H1 (cell line): ENCODE measurements around the gene INPP4A. TPM values are rescaled to one million over a fixed set of nuclear protein-coding genes. Genes with fewer than 3 reads are reported as not detected.

Source experiments
- CTCF ChIA-PET: fragments of 300-600 bp; sonication (Branson Sonifier 250); formaldehyde crosslinking; loops from one replicate; lab custom pipeline; 2021; ENCODE audit not compliant: partially characterized antibody; lab: Charles Lee
- POLR2A ChIA-PET: fragments of 300-600 bp; sonication (Branson Sonifier 250); formaldehyde crosslinking; loops from one replicate; lab custom pipeline; 2021; ENCODE audit warnings: inconsistent platforms; ENCODE audit not compliant: partially characterized antibody; lab: Charles Lee
- DNase-seq, 2 experiments: peaks; one replicate each; pipeline versions ENCODE4 v3.0.0 to v3.0.0-alpha.2; 2010 to 2022; ENCODE audit warnings: low spot score in 2 of 2, low read depth in 1 of 2, mixed read lengths in 1 of 2
- FAIRE-seq: peaks from 2 replicates; lab custom pipeline; 2011; peaks lifted over from hg19 to GRCh38; lab: Jason Lieb, UNC
- H2AFZ ChIP-seq: 2 replicates; pipeline ENCODE4 v1.8.1; 2012; ENCODE audit warnings: low read length, inconsistent platforms
- H2AK5ac ChIP-seq: 2 replicates; pipeline ENCODE4 v1.6.1; 2013; ENCODE audit warnings: low read depth, low read length
- H2BK120ac ChIP-seq: replicated peaks from 2 replicates; pipeline ENCODE3; 2013; ENCODE audit warnings: low read depth, low read length, inconsistent platforms
- H2BK12ac ChIP-seq: 2 replicates; pipeline ENCODE4 v1.6.1; 2013; ENCODE audit warnings: low read depth, low read length
- H2BK15ac ChIP-seq: 2 replicates; pipeline ENCODE4 v1.6.1; 2013; ENCODE audit warnings: low read length
- H2BK20ac ChIP-seq: 2 replicates; pipeline ENCODE4 v1.6.1; 2013; ENCODE audit warnings: low read length
- H2BK5ac ChIP-seq: 2 replicates; pipeline ENCODE4 v1.6.1; 2013; ENCODE audit warnings: low read depth, low read length
- H3K14ac ChIP-seq: 2 replicates; pipeline ENCODE4 v1.6.1; 2013; ENCODE audit warnings: inconsistent platforms; ENCODE audit not compliant: insufficient read length
- H3K18ac ChIP-seq: 2 replicates; pipeline ENCODE4 v1.6.1; 2013; ENCODE audit warnings: low read length; ENCODE audit errors: extremely low read depth
- H3K23ac ChIP-seq: 2 replicates; pipeline ENCODE4 v1.6.1; 2013; ENCODE audit warnings: inconsistent platforms; ENCODE audit not compliant: insufficient read length
- H3K23me2 ChIP-seq: 2 replicates; pipeline ENCODE4 v1.6.1; 2013; ENCODE audit warnings: low read depth, low read length
- H3K27ac ChIP-seq: 2 replicates; pipeline ENCODE4 v1.6.1; 2011; ENCODE audit warnings: low read depth, low read length, inconsistent platforms
- H3K27me3 ChIP-seq, 4 experiments: replicated peaks in 1 of 4; 1 replicate in 1 of 4; 2 replicates in 3 of 4; pipeline versions ENCODE4 v1.6.1 to v1.8.1; 2011 to 2013; ENCODE audit warnings: low read length in 3 of 4, mild to moderate bottlenecking in 3 of 4, inconsistent platforms in 2 of 4, mixed read lengths in 2 of 4, moderate library complexity in 1 of 4; ENCODE audit not compliant: control insufficient read depth in 3 of 4, insufficient read depth in 3 of 4; ENCODE audit errors: extremely low read depth in 1 of 4
- H3K36me3 ChIP-seq, 4 experiments: 2 replicates each; pipeline versions ENCODE4 v1.6.1 to v1.8.1; 2011 to 2013; ENCODE audit warnings: mild to moderate bottlenecking in 4 of 4, low read length in 3 of 4, moderate library complexity in 2 of 4, control low read depth in 1 of 4, inconsistent platforms in 1 of 4; ENCODE audit not compliant: insufficient read depth in 4 of 4, control insufficient read depth in 2 of 4
- H3K4ac ChIP-seq: replicated peaks from 2 replicates; pipeline ENCODE3; 2013; ENCODE audit warnings: low read length, low read depth, mixed read lengths, inconsistent platforms; ENCODE audit not compliant: insufficient read length
- H3K4me1 ChIP-seq, 4 experiments: replicated peaks in 1 of 4; 1 replicate in 1 of 4; 2 replicates in 3 of 4; pipeline versions ENCODE4 v1.6.1 to v1.8.1; 2011 to 2013; ENCODE audit warnings: low read length in 3 of 4, inconsistent platforms in 2 of 4, mixed read lengths in 1 of 4; ENCODE audit not compliant: insufficient read depth in 4 of 4, control insufficient read depth in 3 of 4
- H3K4me2 ChIP-seq, 2 experiments: 2 replicates each; pipeline versions ENCODE4 v1.6.1 to v1.8.1; 2011 to 2013; ENCODE audit warnings: low read depth in 2 of 2, low read length in 2 of 2, control low read depth in 1 of 2, inconsistent platforms in 1 of 2, mild to moderate bottlenecking in 1 of 2; ENCODE audit not compliant: insufficient read depth in 1 of 2
- H3K4me3 ChIP-seq, 4 experiments: fragments of 200-600, 300-600 bp in 1 of 4; sonication (generic), shearing (Covaris generic), sonication (Bioruptor Twin) in 1 of 4; 2 replicates each; pipeline versions ENCODE4 v1.5.1 to v1.8.1; 2011 to 2016; ENCODE audit warnings: low read length in 4 of 4, low read depth in 3 of 4, control low read depth in 2 of 4, inconsistent platforms in 2 of 4, mild to moderate bottlenecking in 2 of 4, mixed read lengths in 1 of 4, moderate library complexity in 1 of 4; ENCODE audit not compliant: insufficient read depth in 2 of 4; ENCODE audit errors: extremely low read depth in 1 of 4
- H3K56ac ChIP-seq: replicated peaks from 2 replicates; pipeline ENCODE3; 2013; ENCODE audit warnings: low read depth, mild to moderate bottlenecking, mixed read lengths, low read length, inconsistent platforms; ENCODE audit not compliant: insufficient read length
- H3K79me1 ChIP-seq: 2 replicates; pipeline ENCODE4 v1.6.1; 2013; ENCODE audit warnings: low read depth, low read length, control low read depth
- H3K79me2 ChIP-seq, 2 experiments: 2 replicates each; pipeline versions ENCODE4 v1.6.1 to v1.8.1; 2012 to 2013; ENCODE audit warnings: low read length in 2 of 2, mild to moderate bottlenecking in 2 of 2, inconsistent platforms in 1 of 2; ENCODE audit not compliant: insufficient read depth in 2 of 2, control insufficient read depth in 1 of 2
- H3K9ac ChIP-seq, 4 experiments: replicated peaks in 1 of 4; 1 replicate in 1 of 4; 2 replicates in 3 of 4; pipeline versions ENCODE4 v1.6.1 to v1.8.1; 2011 to 2013; ENCODE audit warnings: low read depth in 3 of 4, low read length in 3 of 4, control low read depth in 2 of 4, mild to moderate bottlenecking in 2 of 4, moderate library complexity in 2 of 4, inconsistent platforms in 1 of 4; ENCODE audit errors: extremely low read depth in 1 of 4
- H3K9me3 ChIP-seq, 2 experiments: 2 replicates each; pipeline versions ENCODE4 v1.6.1 to v1.8.1; 2012 to 2013; ENCODE audit warnings: mild to moderate bottlenecking in 2 of 2, moderate library complexity in 2 of 2, control low read depth in 1 of 2, inconsistent platforms in 1 of 2, low read depth in 1 of 2, low read length in 1 of 2, mixed read lengths in 1 of 2; ENCODE audit not compliant: insufficient read depth in 2 of 2
- H4K20me1 ChIP-seq, 2 experiments: replicated peaks in 1 of 2; 2 replicates each; pipeline versions ENCODE3 to v1.8.1; 2011 to 2013; ENCODE audit warnings: inconsistent platforms in 2 of 2, low read length in 2 of 2, mild to moderate bottlenecking in 1 of 2; ENCODE audit not compliant: insufficient read depth in 2 of 2, control insufficient read depth in 1 of 2
- H4K5ac ChIP-seq: 2 replicates; pipeline ENCODE4 v1.6.1; 2013; ENCODE audit warnings: low read length, low read depth, mixed read lengths, inconsistent platforms; ENCODE audit not compliant: insufficient read length
- H4K8ac ChIP-seq: 2 replicates; pipeline ENCODE4 v1.8.0; 2013; ENCODE audit warnings: mild to moderate bottlenecking, moderate library complexity, low read length, inconsistent platforms; ENCODE audit not compliant: insufficient read depth; ENCODE audit errors: extremely low read depth
- H4K91ac ChIP-seq: replicated peaks from 2 replicates; pipeline ENCODE3; 2013; ENCODE audit warnings: low read length, mixed read lengths, inconsistent platforms; ENCODE audit not compliant: insufficient read length
- CHD1 ChIP-seq: IDR thresholded peaks from 2 replicates; pipeline ENCODE4 v1.6.1; 2012; ENCODE audit warnings: low read depth, low read length, improper control_type of control experiment
- HDAC2 ChIP-seq, 2 experiments: fragments of 300-600 bp in 1 of 2; sonication (generic) in 1 of 2; IDR thresholded peaks; 2 replicates each; pipeline ENCODE4 v1.6.1; 2011 to 2012; ENCODE audit warnings: low read depth in 2 of 2, low read length in 2 of 2, mild to moderate bottlenecking in 2 of 2, moderate library complexity in 2 of 2, borderline replicate concordance in 1 of 2, inconsistent platforms in 1 of 2
- NANOG ChIP-seq: IDR thresholded peaks from 2 replicates; pipeline ENCODE4 v1.6.1; 2011; ENCODE audit warnings: low read length, low read depth, mild to moderate bottlenecking, inconsistent platforms; ENCODE audit not compliant: insufficient read depth, poor library complexity, severe bottlenecking
- POU5F1 ChIP-seq: IDR thresholded peaks from 2 replicates; pipeline ENCODE4 v1.6.1; 2011; ENCODE audit warnings: low read depth, mild to moderate bottlenecking, low read length, moderate library complexity
- SAP30 ChIP-seq: fragments of 300-600 bp; sonication (generic); IDR thresholded peaks from 2 replicates; pipeline ENCODE4 v1.7.1; 2012; ENCODE audit warnings: low read length, moderate library complexity, mild to moderate bottlenecking, inconsistent platforms; ENCODE audit not compliant: insufficient read depth, insufficient replicate concordance
- SIN3A ChIP-seq, 2 experiments: IDR thresholded peaks in 1 of 2; conservative IDR thresholded peaks in 1 of 2; 2 replicates each; pipeline ENCODE4 v1.6.1; 2011 to 2012; ENCODE audit warnings: low read length in 2 of 2, improper control_type of control experiment in 1 of 2, low read depth in 1 of 2, mild to moderate bottlenecking in 1 of 2
- SIX5 ChIP-seq: IDR thresholded peaks from 2 replicates; pipeline ENCODE4 v1.6.1; 2011; ENCODE audit warnings: mild to moderate bottlenecking, low read depth, low read length
- TAF7 ChIP-seq: optimal IDR thresholded peaks from 2 replicates; pipeline ENCODE3; 2011; ENCODE audit warnings: low read depth, mild to moderate bottlenecking, inconsistent platforms, low read length, moderate library complexity, borderline replicate concordance
- TBP ChIP-seq: IDR thresholded peaks from 2 replicates; pipeline ENCODE4 v1.6.1; 2011; ENCODE audit warnings: low read depth, low read length, improper control_type of control experiment
- YY1 ChIP-seq: IDR thresholded peaks from 2 replicates; pipeline ENCODE4 v1.6.1; 2011; ENCODE audit warnings: low read depth, mild to moderate bottlenecking, low read length
- WGBS, 2 experiments: shearing (Covaris generic) in 1 of 2; methylation state at CpG; one replicate each; pipeline versions ENCODE4 v1.1.6 to v1.1.7; 2013 to 2015; ENCODE audit warnings: low lambda C conversion rate in 2 of 2, mixed read lengths in 2 of 2, inconsistent platforms in 1 of 2, low coverage in 1 of 2, missing lambda C conversion rate in 1 of 2; ENCODE audit not compliant: insufficient replicate concordance in 2 of 2, insufficient coverage in 1 of 2, insufficient read length in 1 of 2; ENCODE audit errors: extremely low coverage in 1 of 2, missing lambda C conversion rate in 1 of 2; 5-methylcytosine and 5-hydroxymethylcytosine counted together
- polyA plus RNA-seq, 7 experiments: library from polyadenylated mRNA; depleted of rRNA in 3 of 7; stranded (reverse) in 5 of 7; unstranded in 2 of 7; fragments of >200 nt in 5 of 7; fragments of 200-250 nt in 2 of 7; gene quantifications; 1 replicate in 5 of 7; 2 replicates in 1 of 7; 4 replicates in 1 of 7; pipeline versions ENCODE4 v1.2.1 to v1.2.3, GENCODE V29; 2011 to 2013; ENCODE audit warnings: missing spikeins in 2 of 7, mixed read lengths in 2 of 7
- total RNA-seq: library from RNA; stranded (reverse); fragmentation: NEBNext Ultra II Directional; extraction: Animal tissue kit (Norgen Biotek cat#: 25700); gene quantifications from 2 replicates; pipeline ENCODE4 v1.2.1, GENCODE V29; 2021
- TF ChIP-seq, protein P1 (sequence below): IDR thresholded peaks from 2 replicates; pipeline ENCODE4 v1.6.1; 2012; ENCODE audit warnings: low read length, inconsistent platforms

INPP4A gene
- total and polyA plus RNA-seq, 2 of the 8 experiments (the other 6 are each of a cell fraction or from before 2014, with no cell fraction given): 25.6 to 34.3 TPM

DNA sequence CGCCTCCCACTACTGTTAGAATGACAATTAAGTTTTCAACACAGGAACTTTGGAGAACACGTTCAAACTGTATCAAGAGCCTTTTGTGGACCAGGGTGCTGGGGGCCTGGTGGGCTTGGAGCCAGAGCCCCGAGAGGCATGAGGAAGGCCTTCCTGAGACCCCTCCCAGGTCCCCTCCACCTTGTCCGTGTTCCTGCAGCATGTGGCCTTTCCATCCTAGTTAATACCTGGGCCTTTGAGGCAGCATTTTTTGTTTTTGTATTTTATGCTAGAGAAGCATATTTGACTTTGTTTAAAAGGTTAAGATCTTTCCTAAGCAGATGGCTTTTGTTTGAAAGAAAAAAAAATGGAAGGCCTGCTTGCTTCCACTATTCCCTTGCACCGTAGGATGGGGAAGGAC is 68.0 kb downstream of the INPP4A start:
- Histone ChIP-seq H3K14ac (no peak overlapping the region), H3K4me1 (peaks cover 0 to 3% (median 2%) of the 10 kb centered on the region in 4 experiments; a peak in 4 of 7 replicates), H3K4ac (no peak overlapping the region), H3K18ac (no peak overlapping the region), H4K91ac (no peak overlapping the region), H3K23ac (no peak overlapping the region), H2BK120ac (no peak overlapping the region), H3K27ac (no peak overlapping the region), H3K56ac (no peak overlapping the region), H2AK5ac (no peak overlapping the region), H4K8ac (no peak overlapping the region), H3K4me3 (no peak overlapping the region), H2BK15ac (no peak overlapping the region), H4K5ac (no peak overlapping the region), H3K9ac (no peak overlapping the region), H4K20me1 (peaks cover 2 to 7% of the 10 kb centered on the region in 2 experiments), H3K9me3 (no peaks in the 10 kb centered on the region), H3K4me2 (no peak overlapping the region), H3K36me3 (no peaks in the 10 kb centered on the region; a peak in 1 of 8 replicates), H2BK5ac (no peak overlapping the region), H2BK12ac (no peak overlapping the region), H2AFZ (no peak overlapping the region), H3K79me2 (peaks cover 0 to 47% of the 10 kb centered on the region in 2 experiments; a peak in 2 of 4 replicates), H2BK20ac (no peak overlapping the region), H3K79me1 (peaks cover 10% of the 10 kb centered on the region), H3K27me3 (no peaks in the 10 kb centered on the region), H3K23me2 (peaks cover 2% of the 10 kb centered on the region; the same call in 1 of the 2 replicates)
- DNase-seq (no peak), FAIRE-seq (no peak)
- ChIA-PET POLR2A (no interaction called here), CTCF (interaction anchor here (1.2 to 1.3 kb wide), 2 partner anchors 24 to 25 kb away, joined by 3 to 4 read pairs; no protein-coding TSS in a partner anchor)
- WGBS, 2 experiments: 88% methylated on average over 5 of the region's 5 CpGs; no CpG with 5 or more reads in 1 of the 2 experiments
- TF ChIP-seq HDAC2 (IDR thresholded peaks at IDR 0.05; ENCODE audit: borderline replicate concordance in 1 of 2, low read depth in 2 of 2, low read length in 2 of 2) (no peak), TBP (no peak), SIN3A (conservative IDR thresholded peaks at IDR 0.05 in 1 of 2, IDR thresholded peaks at IDR 0.05 in 1 of 2; ENCODE audit: low read depth in 1 of 2, low read length in 2 of 2) (no peak), POU5F1 (no peak), CHD1 (no peak), SAP30 (no peak), YY1 (no peak), SIX5 (no peak), TAF7 (no peak), NANOG (no peak)
- TF ChIP-seq, protein P1, sequence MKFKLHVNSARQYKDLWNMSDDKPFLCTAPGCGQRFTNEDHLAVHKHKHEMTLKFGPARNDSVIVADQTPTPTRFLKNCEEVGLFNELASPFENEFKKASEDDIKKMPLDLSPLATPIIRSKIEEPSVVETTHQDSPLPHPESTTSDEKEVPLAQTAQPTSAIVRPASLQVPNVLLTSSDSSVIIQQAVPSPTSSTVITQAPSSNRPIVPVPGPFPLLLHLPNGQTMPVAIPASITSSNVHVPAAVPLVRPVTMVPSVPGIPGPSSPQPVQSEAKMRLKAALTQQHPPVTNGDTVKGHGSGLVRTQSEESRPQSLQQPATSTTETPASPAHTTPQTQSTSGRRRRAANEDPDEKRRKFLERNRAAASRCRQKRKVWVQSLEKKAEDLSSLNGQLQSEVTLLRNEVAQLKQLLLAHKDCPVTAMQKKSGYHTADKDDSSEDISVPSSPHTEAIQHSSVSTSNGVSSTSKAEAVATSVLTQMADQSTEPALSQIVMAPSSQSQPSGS: no peak
